NCI-H146 treated with DMSO at 0.1 percent for 48 hours (cell line): ENCODE data around the gene MCF2L.

Experiments
- DNase-seq: peaks from one replicate; lab custom pipeline; 2025; ENCODE audit not compliant: unreplicated experiment; lab: John Stamatoyannopoulos, UW

The MCF2L gene

DNA sequence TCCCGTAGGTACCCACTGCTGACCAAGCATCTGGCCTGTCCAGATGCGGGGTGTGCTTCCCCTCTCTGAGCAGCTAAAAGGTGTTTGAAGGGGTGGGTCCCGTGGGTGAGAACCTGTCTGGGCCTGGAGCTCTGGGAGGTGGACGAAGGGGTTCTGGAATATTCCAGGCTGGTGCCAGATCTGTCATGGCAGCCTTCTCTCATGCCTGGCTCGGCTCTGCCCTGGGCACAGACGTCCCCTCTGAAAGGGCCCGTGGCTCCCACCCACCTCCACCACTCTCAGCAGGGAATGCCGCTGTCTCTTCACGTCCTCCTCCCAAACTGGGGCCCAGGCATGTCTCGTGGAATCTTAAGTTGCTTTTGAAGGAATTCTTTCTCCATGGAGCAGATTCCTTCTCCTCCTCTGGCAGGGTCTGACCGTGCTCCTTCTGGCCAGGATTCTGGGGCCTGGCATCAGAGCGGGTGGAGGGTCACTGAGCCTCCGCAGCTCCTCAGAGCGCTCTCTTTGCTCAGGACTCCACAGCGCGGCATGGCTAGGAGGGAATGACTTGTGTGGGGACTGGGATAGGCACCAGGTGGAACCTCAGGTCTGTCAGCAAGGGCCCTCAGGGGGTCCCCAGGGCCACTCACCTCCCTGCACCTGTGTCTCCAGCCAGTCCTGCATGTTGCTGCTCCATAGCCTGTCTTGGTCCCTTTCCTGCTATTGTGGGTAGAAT, 5.9 kb upstream of the MCF2L start:
- no peak for DNase-seq

DNA sequence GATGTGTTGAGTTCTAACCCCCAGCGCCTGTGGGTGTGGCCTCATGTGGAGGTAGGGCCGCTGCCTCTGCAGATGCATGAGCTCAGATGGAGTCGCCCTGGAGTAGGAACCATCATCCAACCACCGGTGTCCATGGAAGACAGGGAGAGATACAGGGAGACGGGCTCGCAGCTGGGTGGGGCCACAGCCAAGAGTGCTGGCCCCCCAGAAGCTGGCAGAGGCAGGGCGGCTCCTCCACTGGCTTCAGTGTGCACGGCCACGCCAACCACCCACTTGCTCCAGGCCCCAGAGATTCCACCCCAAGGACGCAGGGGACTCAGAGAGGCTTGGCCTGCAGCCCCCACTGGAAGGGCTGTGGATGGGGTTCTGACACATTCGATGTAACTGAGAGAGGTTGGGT, 5.4 kb upstream of the MCF2L start:
- DNase-seq = no peak

DNA sequence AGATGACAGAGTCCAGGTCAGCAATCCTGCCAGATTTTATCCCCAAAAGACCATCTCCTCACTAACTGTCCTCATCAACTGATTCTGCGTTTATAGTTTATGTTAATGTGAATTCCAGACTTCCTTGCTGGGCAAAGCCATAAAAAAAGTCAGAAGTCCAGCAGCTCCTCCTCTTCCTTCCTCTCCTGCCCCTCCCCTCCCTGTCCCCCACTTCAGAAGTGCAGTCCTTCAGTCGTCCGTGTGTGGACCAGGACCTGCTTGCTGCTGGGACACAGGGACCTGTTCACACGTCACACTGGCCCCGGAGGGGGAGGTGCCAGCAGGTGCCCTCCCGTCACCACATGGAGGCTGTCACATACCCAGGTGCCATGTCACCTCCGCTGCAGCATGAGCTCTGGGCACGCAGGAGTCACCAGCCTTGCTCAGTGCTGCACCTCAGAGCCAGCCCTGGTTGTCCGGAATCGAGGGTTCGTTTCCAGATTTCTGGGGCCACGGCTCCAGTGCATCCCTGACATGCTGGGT, 4.0 kb upstream of the MCF2L start:
- no peak for DNase-seq

DNA sequence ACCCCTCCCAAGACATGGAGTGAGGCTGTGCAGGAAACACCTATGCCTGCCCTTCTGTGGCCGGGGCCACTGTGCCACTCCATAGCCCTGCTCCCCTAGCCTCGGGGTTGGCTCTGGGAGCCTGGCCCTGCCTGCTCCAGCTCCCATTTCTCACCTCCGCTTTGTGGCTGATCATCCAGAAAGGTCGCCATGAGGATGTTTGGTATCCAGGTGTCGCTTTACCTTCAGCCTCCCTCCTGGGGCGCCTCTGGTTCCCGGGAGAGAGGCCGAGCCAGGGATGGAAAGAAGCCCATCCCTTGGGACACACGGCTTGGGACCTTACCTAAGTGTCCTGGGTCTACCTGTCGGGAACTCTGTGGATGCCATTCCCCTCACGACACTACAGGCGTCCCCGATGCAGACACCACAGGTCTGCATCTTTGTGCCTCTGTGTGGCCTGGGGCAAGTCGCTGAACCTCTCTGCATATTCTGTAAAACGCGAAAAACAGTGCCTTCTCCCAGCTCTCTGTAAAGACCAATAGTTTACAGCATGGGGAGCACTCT, 3.4 kb upstream of the MCF2L start:
- no peak for DNase-seq

DNA sequence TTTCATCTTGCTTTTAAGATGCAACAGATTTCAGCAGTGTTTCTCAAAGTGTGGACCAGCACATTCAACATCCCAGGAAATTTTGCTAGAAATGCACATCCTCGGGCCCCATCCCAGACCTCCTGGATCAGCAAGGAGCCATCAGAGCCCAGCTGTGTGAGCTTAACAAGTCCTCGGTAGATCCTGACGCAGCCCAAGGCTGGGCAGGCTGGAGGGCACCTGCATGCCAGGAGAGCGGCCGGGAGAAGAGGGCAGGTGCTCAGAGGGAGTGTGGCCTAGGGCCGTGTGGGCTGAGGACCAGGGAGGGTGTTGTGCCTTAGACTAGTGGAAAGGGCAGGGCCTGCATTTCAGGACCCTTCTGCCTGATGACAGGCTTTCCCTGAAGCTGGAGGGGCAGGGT, 2.2 kb upstream of the MCF2L start:
- DNase-seq = no peak

DNA sequence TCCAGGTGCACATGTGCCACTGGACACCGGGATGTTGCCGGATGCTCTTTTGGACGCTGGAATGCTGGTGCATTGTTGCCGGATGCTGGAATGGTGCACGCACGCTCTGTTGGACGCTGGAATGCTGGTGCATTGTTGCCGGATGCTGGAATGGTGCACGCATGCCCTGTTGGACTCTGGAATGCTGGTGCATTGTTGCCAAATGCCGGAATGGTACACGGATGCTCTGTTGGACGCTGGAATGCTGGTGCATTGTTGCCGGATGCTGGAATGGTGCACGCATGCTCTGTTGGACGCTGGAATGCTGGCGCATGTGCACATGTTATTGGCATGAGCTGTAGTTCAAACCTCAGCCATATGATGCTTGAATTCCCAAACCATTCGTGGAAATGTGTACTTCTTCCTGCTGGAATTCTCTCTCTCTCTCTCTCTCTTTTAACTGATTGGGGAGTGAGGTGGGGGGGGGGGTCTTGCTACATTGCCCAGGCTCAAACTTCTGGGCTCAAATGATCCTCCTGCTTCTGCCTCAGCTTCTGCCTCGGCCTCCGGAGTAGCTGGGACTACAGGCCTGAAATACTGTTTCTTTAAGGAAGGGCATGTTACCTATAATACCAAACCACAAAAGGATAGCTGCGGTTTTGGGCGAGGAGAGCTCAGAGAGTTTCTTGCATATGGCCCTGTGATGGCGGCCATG, 1.2 kb upstream of the MCF2L start:
- DNase-seq = no peak

DNA sequence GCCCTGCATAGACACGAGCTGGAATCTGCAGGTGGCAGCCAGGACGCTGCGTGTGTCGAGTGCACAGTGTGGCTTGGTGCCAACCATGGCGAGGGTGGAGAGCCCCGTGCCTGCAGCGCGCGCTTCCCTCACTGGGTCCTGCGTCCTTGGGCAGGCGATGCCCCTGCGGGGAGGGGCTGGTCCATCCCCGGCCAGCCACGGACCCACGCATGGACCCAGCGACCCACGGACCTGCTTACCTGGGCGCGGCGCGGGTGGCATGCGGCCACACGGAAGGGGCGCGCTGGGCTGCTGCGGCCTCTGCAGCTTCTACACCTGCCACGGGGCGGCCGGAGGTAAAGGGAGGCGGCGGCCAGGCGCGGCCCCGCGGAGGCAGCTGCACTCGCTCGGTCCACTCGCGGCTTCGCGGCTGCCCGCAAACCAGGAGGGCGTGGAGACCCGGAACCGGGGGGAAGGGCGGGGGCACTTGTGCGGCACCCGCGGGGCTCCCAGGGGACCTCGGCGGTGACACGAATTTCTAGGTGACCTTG, 569 bp upstream of the MCF2L start:
- peak; percentile 31 for DNase-seq

DNA sequence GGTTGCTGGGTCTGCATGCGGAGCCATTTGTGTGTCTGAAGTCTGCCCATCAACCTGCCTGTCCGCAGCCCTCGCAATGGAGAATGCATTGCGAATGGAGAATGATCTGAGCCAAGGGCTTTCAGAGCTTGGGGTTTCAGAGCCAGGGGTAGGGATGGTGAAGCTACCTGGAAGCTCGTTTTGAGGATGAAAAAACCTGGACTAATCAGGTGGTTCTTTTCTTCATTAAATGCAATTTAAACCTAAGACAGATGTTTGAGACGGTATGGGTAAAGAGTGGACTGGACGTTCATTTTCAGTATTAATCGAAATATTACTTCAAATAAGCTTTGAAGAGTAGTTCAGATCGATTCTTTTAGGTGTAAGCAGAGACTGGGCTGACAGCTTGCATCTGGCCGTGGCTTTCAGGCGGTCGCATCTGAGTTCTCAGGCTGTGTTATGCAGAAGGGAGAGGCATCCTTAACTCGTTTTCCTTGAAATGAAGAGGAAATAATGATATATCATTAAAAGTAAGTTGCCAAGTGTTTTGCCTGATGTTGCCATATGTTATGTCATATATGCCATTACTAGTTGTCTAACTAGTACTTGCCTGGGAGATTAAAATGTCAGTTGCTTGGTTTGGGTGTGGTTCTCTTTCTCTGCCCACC, 801 bp downstream of the MCF2L start:
- peak; percentile 48 for DNase-seq

DNA sequence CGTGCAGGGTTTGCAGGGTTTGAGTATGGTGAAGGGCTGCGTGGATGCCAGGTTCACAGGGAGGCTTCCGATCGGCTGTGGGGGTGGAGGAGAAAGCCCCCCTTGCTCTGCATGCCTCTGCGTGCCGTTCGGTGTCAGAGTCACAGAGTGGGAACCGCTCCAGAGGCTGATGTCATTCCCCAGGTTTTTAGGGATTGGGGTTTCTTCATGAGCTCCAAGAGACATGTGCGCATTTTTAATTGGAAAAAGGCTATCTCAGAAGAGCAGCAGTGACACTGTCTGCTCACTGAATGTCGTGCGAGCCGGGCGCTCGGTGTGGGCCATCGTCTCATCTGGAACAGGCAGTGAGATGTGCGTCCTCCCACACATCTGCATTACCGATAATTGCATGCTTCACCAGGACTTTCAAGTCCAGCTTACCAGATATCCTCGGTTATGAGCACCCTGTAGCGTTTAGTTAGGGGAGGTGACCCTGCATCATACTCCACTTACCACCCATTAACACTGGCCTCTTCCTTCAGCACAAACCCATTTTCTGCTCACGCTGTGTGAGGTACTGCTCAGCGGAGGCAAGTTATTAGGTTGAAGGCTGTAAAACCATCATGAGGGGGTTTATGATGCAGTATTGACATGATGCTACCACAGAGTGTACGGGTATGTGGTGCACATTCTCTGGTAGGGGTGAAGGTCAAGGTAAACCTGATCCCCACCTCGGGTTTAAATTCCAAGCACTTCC, 1.7 kb downstream of the MCF2L start:
- no peak for DNase-seq

DNA sequence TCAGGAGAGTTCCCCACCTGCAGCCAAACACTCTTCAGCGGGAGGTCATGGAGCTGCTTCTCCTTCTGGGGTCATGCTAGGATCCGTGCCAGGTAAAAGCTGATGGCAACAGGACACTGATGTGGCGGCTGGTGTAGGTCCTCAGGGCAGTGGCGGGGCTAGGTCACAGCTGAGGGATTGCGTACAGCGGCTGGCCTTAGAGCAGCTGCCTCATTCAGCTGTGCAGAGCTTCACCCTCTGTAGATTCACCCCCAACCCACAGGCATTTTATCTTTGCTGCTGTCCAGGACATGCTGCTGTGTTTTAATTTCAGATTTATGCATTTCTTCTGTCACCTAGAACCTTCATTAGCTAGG, 2.3 kb downstream of the MCF2L start:
- no peak for DNase-seq

DNA sequence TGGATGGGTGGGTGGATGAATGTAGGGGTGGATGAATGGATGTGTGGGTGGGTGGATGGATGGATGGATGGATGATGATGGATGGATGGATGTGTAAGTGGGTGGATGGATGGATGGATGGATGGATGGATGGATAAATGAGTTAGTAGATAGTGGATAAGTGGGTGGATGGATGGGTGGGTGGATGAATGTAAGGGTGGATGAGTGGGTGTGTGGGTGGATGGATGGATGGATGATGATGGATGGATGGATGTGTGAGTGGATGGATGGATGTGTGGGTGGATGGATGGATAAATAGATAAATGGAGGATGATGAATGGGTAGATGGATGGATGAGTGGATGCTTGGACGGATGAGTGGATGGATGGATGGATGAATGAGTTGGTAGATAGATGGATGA, 3.2 kb downstream of the MCF2L start:
- DNase-seq = no peak

DNA sequence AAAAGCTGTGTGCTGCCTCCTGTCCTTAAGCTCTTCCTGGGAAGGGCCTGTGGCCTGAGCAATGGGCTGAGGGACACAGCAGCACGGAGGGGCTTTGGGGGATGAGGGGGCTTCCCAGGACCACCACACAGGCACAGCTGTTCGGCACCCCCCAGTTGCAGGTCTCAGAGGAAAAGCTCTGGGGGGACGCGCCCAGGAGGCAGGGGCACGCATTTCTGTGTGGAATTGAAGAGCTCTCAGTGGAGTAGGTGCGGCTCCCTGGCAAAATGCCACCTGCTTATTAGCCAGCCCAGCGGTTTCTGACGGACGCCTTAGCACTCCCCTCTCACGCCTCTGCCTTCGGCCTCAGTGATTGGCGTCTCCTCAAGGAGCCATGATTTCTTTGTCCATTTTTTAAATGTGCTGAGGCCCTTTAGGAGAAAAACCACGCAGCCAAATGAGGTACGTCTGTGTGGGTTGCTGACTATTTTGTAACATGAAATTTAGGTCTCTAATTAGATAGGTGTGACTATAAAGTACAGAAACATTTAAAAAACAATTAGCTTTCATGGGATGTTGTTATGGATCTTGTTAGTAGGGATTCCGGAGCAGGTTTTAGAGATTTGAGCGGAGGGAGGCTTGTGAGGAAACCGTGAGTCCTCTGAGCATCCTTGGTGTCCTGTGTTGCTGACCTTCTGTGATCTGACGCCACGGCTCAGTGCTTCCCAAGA, 4.0 kb downstream of the MCF2L start:
- DNase-seq = no peak

DNA sequence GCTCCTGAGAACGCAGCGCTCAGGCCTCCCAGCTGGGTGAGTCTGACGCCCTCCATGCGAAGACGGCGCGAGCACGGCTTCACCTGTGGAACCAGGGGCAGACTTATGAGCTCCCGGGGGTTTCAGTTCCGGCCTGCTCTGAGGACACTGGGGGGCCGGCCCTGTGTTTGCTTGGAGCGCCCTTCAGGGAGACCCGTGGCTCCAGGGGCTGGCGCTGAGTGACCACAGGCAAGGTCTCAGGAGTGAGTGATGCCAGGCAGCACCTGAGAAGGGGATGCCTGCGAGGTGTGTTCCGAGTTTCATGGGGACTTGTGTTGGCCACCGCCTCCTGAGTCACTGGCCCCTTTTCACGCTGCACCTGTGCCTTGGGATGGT, 4.5 kb downstream of the MCF2L start:
- DNase-seq = no peak

DNA sequence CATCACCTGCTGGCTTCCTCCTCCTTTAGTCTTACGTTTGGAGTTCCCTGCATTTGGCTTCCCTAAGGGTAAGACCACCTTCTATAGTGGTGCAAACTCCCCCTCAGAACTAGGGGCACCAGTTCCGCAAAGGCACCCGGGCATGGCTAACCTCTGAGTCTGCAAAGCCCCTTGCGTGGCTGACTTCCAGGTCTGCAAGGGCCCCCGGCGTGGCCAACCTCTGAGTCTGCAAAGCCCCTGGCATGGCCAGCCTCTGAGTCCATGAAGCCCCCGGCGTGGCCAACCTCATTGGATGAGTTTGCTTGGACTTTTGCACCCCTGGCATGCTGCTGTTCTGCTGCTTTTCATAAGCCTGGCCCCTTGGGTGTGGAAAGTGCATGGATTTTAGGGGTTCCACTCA, 5.1 kb downstream of the MCF2L start:
- DNase-seq = no peak

DNA sequence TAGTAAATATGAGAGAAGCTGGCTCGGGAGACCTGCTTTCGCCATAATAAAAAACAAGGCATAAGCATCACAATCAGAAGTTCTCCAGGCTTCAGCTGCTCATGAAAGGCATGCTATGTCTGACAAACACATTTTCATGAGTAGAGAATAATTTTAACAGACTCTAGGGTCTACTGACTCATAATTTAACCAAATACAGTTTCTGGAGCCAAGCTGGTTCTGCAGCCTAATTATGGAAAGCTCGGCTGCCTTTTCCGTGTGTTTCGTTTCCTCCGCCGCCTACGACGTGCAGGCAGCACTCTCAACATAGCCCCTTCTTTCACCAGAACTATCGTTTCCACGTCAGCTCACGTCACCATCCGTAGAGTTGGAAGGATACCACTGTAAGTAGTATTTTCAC, 5.7 kb downstream of the MCF2L start:
- DNase-seq = no peak

DNA sequence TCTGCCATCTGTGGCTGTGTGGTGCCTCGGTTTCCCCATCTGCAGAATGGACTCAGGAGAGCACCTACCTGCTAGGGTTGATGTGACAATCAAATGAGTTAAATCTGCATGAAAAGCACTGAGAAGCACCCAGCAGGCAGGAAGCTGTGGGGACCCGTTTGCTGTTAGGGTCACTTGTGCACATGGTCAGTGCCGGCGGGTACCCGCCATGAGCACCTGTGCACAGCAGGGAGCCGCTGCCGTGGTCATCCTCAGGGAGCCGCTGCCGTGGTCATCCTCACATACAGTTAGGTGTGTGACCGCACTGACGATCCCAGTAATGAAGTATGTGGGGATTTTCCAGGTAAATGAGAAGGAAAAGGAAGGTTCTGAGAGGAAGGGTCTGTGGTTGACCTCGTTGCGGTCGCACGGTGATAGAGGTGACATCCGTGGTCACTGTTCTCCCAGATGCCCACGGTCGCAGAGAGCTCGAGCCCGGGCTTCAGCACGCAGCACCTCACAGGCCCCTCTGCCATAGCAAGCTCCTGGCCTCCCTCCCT, 6.5 kb downstream of the MCF2L start:
- no peak for DNase-seq

DNA sequence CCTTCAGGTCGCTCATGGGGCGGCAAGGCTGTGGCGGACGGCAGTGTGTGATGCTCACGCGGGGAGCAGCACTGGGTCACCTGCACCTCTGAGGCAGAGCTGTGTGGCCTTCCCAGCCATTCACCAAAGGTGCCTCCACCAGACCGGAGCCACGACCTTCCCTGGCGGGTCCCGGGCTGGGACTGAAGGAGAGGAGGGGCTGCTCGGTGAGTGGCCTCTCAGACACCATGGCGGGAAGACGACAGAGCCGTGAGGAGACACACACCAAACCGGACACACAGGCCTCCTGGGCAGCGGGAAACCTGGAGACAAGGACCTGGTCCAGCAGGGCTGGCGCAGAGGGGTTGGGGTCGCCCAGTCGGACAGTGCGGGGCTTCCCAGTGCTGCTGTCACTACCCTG, 7.5 kb downstream of the MCF2L start:
- DNase-seq = no peak

DNA sequence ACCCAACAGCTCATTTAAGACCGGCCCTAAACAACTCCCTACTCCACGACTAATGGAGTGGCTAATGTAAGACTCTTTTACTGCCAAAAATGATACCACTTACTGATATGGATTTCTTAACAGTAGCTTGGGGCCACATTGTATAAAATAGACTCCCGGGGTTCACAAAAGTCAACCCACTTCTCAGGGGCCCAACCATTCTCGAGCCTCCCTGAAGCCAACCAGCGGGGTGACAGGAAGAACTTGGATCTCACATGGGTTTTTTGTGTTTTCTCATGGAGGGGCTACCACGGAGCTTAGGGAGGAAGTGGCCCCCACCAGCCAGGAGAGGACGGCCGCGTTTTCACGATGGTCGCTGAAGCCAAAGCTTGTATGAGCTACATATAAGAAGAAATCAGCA, 8.1 kb downstream of the MCF2L start:
- DNase-seq = no peak

DNA sequence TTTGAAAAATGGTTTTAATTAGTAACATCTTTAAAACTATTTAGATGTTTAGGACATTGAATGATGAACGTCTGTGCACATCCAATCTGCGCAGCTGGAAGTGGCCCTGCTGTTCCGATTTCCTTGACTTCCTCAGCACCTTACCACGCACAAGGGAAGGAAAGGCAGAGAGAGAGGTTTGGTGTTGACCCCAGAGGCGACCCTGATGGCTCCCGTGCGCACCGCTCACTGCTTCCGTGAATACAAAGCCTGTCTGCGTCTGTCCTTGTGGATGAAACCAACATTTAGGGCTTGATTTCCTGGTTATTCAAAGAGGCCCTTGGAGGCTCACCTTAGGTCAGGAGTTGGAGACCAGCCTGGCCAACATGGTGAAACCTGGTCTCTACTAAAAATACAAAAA, 8.5 kb downstream of the MCF2L start:
- DNase-seq = no peak
